Pulmonary artery endothelial cell (primary cell): ENCODE data around the gene DHRS9. TPM values are rescaled to one million over a fixed set of nuclear protein-coding genes. Genes with fewer than 3 reads are reported as not detected.

Source experiments
- DNase-seq: peaks from one replicate; pipeline ENCODE4 v3.0.0-alpha.2; 2011; ENCODE audit warnings: low read depth, low spot score
- total RNA-seq: library from RNA; depleted of rRNA; stranded (reverse); fragments of >200 nt; gene quantifications from 2 replicates; pipeline ENCODE4 v1.2.3, GENCODE V29; 2014

The DHRS9 gene
- total RNA-seq, 1 donor from 2014 or later = 0.40 TPM

- no peak for DNase-seq
Measured at GRCh38 chr2:169094676-169095075, 25.3 kb downstream of the DHRS9 start.

GRCh38 chr2:169095621-169096105 lies 26.3 kb downstream of the DHRS9 start:
- no peak for DNase-seq

- DNase-seq = no peak
Measured at GRCh38 chr2:169104848-169105247, 35.5 kb downstream of the DHRS9 start.

- DNase-seq = no peak
Measured at GRCh38 chr2:169105476-169105875, 36.1 kb downstream of the DHRS9 start.

GRCh38 chr2:169106134-169106533 lies 36.8 kb downstream of the DHRS9 start:
- DNase-seq = no peak

GRCh38 chr2:169106563-169107545 lies 37.5 kb downstream of the DHRS9 start:
- DNase-seq = no peak

GRCh38 chr2:169107645-169108044 lies 38.3 kb downstream of the DHRS9 start:
- DNase-seq = no peak

GRCh38 chr2:169108099-169108884 lies 38.9 kb downstream of the DHRS9 start:
- DNase-seq = no peak

GRCh38 chr2:169109502-169110409 lies 40.4 kb downstream of the DHRS9 start:
- DNase-seq = peak; percentile 30

GRCh38 chr2:169110419-169110818 lies 41.1 kb downstream of the DHRS9 start:
- DNase-seq = no peak

GRCh38 chr2:169110916-169111315 lies 41.6 kb downstream of the DHRS9 start:
- peak; percentile 20 for DNase-seq

GRCh38 chr2:169112841-169113240 lies 43.5 kb downstream of the DHRS9 start:
- no peak for DNase-seq

- no peak for DNase-seq
Measured at GRCh38 chr2:169114056-169114455, 44.7 kb downstream of the DHRS9 start.

GRCh38 chr2:169116327-169116726 lies 47.0 kb downstream of the DHRS9 start:
- DNase-seq = no peak

GRCh38 chr2:169116993-169117392 lies 47.6 kb downstream of the DHRS9 start:
- no peak for DNase-seq

- DNase-seq = no peak
Measured at GRCh38 chr2:169118060-169118459, 48.7 kb downstream of the DHRS9 start.

- no peak for DNase-seq
Measured at GRCh38 chr2:169119123-169119760, 49.9 kb downstream of the DHRS9 start.

GRCh38 chr2:169119851-169120250 lies 50.5 kb downstream of the DHRS9 start:
- DNase-seq = no peak

- no peak for DNase-seq
Measured at GRCh38 chr2:169129703-169130243, 60.4 kb downstream of the DHRS9 start.
